Fibroblast of lung (primary cell): ENCODE measurements around the gene TRAP1.

Experiments
- CTCF ChIP-seq, 2 donors: IDR thresholded peaks in 1 of 2; conservative IDR thresholded peaks in 1 of 2; 1 replicate in 1 of 2; 2 replicates in 1 of 2; pipeline ENCODE4 v1.5.1; 2011 to 2012; ENCODE audit warnings: low read length in 2 of 2, control low read depth in 1 of 2, inconsistent platforms in 1 of 2, low read depth in 1 of 2, mild to moderate bottlenecking in 1 of 2
- EZH2 ChIP-seq: IDR thresholded peaks from 2 replicates; pipeline ENCODE4 v1.5.1; 2012; ENCODE audit warnings: low read length, control low read depth, mild to moderate bottlenecking; ENCODE audit errors: missing control alignments

GRCh38 chr16:3608069-3608468, 109.3 kb downstream of the TRAP1 start:
- TF ChIP-seq CTCF (conservative IDR thresholded peaks at IDR 0.05 in 1 of 2, IDR thresholded peaks at IDR 0.05 in 1 of 2; ENCODE audit: low read depth in 1 of 2, low read length in 2 of 2) (no peak), EZH2 (no peak)
